SIG-M5 treated with dmso at 0.1 percent for 504 hours (cell line): ENCODE measurements around the gene GUCA2B.
A peak's percentile ranks its signal among the peaks of the same experiment; 100 is the strongest.

Experiments
- DNase-seq: peaks from one replicate; lab custom pipeline; 2025; ENCODE audit not compliant: unreplicated experiment; lab: John Stamatoyannopoulos, UW

The GUCA2B gene

DNA sequence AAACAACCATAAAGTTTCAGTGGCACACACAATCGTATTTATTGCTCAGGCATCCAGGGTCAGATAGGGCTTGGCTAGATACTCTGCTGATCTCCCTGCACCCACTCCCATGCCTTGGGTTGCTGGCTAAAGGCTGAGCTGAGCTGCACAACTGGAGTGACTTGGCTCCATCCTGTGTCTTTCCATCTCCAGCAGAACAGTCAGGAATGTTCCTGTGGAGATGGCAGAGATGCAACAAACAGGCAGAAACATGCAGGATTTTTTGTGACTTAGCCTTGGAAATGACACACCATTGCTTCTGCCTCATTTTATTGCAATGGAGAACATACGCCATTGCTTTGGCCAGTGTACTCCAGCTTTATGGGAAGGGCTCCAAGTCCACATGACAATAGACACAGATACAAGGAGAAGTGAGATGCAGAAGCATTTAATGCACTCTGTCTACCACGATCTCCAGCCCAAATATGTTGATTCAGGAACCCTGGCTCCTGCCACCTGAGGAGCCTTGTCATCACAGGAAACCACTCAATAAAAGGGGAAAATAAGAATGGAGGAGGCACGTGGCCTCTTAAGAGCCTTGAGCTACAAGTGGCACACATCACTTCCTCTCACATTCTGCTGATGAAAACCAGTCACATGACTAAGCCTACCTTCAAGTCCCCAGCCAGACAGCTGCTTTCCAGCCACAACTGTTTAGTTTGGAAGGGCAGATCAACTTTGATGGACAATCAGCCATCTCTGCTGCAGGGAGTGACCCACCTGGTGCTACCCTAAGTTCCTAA lies 10.1 kb upstream of the GUCA2B start:
- no peak for DNase-seq

DNA sequence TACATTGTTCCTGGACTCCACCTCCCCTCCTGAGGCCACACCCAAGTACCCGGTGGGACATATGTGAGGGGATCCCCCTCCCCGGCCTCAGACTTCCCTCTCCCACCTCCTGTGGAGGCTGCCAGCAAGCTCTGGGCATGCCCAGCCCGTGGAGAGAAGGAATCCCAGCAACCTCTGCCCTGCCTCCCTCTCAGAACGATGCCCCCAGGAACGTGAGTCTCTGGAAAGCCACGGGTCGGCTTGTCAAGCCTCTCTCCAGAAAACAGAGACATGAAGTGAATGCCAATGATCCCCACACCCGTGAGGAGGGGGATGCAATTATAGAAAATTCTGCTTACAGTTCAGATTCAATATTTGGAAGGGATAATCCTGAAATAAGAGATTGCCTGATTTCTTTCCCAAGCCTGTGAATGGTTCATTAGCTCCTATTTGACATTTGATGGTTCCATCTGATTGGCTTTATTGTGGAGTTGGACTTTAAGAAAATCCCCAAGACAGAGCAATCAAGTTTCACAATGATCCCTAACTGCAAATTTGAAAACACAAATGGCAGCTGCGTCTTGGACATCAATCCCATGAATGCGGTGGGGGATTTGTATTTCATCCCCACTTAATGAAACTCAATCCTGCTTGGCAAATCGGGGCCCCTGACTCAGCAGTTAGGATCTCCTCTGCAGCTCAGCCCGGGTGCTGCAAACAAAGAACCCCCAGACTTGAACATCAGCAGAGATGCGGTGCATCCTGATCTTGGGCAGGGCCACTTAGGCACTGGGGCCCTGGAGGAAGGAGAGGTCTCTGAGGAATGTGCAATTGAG lies 9.1 kb upstream of the GUCA2B start:
- no peak for DNase-seq

DNA sequence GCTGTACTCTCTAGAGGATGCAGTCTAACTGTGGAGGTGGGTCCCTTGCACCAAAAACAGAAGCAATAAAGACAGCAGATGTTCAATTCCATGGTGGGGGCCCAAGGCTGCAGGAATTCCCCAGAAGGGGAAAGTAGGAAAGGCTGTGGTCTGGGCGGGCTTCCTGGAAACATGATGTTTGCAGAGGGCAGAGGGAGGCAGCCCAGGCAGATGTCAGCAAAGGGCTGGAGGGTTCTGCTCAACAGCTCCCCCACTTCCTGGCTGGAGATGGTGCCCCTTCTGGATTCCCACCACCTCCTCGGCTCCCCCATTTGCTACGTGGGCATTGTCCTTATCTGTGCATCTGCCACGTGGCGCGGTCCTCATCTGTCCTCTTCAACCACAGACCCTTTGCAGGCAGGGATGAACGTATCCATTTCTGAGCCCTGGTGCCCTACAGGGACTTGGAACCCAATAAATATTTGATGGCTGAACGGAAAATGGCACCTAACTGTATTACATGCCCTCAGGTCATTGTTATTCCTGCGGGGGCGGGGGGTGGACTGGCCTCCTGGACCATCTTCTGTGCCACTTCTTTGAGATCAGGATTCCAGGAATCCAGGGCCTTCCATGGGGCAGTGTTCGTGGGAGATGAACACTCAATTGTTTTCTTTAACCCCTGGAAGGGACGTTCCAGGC lies 8.4 kb upstream of the GUCA2B start:
- DNase-seq: no peak

GRCh38 chr1:42145389-42145716 lies 7.9 kb upstream of the GUCA2B start:
- no peak for DNase-seq

- DNase-seq: no peak
These were observed 7.2 kb upstream of the GUCA2B start for GRCh38 chr1:42145764-42146625.

DNA sequence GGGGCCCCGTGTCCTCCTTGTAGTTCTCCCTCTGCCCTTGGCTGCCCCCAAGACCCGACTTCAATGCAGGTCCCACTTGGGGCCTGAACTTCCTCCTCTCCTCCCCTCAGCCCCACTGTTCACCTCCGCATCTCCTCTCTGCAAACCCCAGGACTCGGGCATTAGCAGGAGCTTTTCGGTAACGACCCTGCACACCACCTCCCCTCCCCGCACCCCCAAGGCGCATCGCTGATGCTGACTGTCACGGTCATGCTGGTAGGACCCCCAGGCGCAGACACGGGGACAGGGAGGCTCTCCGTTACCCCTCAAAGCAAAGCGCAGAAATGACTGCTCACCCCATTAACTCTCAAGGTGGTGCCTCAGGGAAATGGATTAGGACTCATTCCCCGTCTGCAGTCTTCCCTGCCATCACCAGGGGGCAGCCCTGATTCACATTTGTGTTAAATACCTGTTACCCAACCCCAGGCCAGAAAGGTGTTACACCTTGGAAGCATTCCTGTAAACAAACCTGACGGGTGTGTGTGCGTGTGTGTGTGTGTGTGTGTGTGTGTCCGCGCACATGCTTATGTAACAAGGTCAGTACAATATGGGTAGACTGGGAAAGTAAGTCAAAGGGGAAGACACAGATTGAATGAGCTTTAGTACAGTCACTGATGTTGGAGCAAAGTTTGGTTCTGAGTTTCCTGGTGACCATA lies 6.4 kb upstream of the GUCA2B start:
- DNase-seq: peak; percentile 28

GRCh38 chr1:42148166-42148565 lies 5.0 kb upstream of the GUCA2B start:
- DNase-seq: no peak

GRCh38 chr1:42150651-42151050 lies 2.6 kb upstream of the GUCA2B start:
- DNase-seq: no peak

DNA sequence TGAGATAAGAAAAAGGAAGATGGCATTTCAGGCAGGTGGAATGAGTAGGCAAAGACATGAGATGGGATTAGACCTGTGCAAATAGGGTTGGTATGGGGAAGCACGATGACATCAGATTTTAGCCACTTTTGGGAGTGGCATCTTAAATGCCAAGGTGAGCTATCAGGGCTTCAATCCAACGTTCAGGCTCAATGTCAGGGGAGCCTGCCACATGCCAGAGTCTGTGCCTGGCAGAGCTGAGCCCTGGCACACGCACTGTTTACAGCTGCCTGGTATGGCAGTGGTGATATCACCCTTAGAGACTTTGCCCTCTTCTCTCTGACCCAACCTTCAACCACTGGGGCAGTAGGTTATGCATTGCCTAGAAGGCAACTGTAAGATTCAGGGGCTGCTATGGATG lies 1.1 kb upstream of the GUCA2B start:
- DNase-seq: no peak

- no peak for DNase-seq
These were observed 414 bp downstream of the GUCA2B start for GRCh38 chr1:42153624-42154023.

DNA sequence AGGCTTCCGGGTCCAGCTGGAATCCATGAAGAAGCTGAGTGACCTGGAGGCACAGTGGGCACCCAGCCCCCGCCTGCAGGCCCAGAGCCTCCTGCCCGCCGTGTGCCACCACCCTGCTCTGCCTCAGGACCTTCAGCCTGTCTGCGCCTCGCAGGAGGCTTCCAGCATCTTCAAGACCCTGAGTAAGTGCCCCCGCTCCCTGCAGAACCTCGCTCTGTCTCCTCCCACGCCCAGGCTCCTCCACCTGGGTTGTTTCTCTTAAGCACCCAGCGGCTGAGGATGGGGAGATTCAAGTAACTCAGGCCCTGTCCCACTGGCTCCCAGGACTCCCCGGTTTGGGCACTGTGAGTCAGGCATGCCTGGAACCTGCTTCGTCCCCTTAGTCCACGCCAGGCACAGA lies 1.5 kb downstream of the GUCA2B start:
- DNase-seq: no peak

- no peak for DNase-seq
These were observed 2.2 kb downstream of the GUCA2B start for GRCh38 chr1:42155362-42155761.

- DNase-seq: no peak
These were observed 4.5 kb downstream of the GUCA2B start for GRCh38 chr1:42157667-42158066.

GRCh38 chr1:42158189-42158588 lies 5.0 kb downstream of the GUCA2B start:
- DNase-seq: no peak

- DNase-seq: no peak
These were observed 9.0 kb downstream of the GUCA2B start for GRCh38 chr1:42162181-42162580.

DNA sequence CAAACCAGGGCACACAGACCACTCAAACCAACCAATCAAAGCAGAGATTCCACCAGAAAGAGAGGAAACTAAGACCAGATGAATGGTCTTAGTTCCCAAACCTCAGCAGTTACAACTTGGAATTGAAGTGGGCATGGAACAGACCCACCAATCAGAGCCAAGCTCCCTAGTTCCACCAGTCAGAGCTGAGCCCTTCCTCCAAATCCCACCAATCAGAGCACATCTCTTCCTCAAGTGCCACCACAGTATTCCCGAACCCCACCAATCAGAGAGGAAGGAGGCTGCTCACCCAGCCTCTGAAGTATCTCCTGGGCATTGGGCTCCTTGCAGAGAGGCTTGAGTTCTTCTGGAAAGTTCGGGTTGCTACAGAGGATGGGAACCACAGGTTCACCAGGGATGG lies 9.9 kb downstream of the GUCA2B start:
- no peak for DNase-seq

DNA sequence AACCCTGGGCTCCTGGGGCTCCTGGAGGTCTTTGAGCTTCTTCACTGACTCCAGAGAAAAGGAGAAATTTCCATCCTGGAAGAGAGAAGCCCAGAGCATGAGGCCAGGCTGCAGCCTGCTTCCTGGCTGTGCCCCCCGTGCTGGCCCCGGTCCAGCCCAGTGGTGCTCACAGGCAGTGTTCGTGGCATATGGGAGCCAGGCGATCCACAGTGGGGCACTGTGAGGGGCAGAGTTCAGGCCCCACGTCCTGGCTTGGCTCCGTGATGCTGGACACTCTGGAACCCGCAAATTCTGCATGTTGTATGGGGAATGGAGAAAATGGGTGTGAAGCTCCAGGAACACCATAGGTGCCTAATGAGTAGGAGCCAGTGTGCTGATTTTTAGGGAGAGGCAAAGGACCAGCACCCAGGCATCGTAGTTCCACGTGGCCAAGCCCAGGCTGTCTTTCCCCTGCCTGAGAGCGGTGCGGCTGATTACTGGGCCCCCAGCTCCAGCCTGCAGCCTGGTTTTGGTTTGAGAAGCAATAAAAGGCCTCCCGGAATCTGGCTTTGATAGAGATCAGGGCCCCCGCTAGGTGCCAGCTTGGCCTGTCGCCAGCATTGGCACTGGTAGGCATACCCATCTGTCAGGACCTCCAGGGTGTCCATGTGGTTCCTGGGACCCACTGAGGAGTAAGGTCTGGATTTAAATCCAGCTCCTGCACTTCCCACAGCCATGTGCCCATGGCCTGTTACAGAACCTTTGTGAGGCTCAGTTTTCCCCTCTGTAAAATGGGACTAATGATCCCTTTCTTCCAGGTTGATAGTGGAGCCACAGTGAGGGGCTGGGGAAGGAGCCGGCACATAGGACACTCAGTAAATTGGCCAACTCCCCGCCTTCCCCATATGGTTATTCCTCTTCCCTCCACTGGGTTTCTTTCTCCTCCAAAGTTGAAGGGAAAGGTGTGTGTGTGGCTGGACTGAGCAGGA lies 10.6 kb downstream of the GUCA2B start:
- DNase-seq: no peak

- DNase-seq: no peak
These were observed 11.6 kb downstream of the GUCA2B start, which contains the start of gene GUCA2A for GRCh38 chr1:42164551-42165420. GUCA2A (minus strand) TSS chr1:42164745; CDS start chr1:42164712, 33 bp downstream.
